ENCODE data around the gene CACNA1E. TPM values are rescaled to one million over a fixed set of nuclear protein-coding genes. Genes with fewer than 3 reads are reported as not detected.

CACNA1E gene
- total and polyA plus RNA-seq, 2 of the 13 experiments (the other 11 are each of a cell fraction or from before 2014, with no cell fraction given): not detected

GRCh38 chr1:181803421-181803820, 320.1 kb downstream of the CACNA1E start:
- no peaks in the 10 kb centered on the region for H4K20me1 ChIP-seq (ENCODE audit: insufficient read depth, low read length)
- peaks cover 0 to 4% of the 10 kb centered on the region in 2 experiments; a peak in 2 of 5 replicates for H3K27me3 ChIP-seq (ENCODE audit: control insufficient read depth in 1 of 2, insufficient read depth in 2 of 2, low read length in 2 of 2)
- in situ Hi-C loops (cut with HindIII; ENCODE audit: extremely low pct_ligation_motif_present, low pct_unique_long_range_greater_than_20kb) (no loop called here), intact Hi-C loops (cut with micrococcal nuclease; ENCODE audit: unreplicated experiment) (no loop called here)
- FAIRE-seq (no peak), ATAC-seq (no peak), DNase-seq (ENCODE audit: low spot score) (no peak)
- no peak for TF ChIP-seq ZNF431 (CRISPR knock-in tag; IDR thresholded peaks at IDR 0.05; ENCODE audit: borderline replicate concordance, low read depth)
- TF ChIP-seq TBL1XR1 (IDR thresholded peaks at IDR 0.05; ENCODE audit: borderline replicate concordance, low read length, partially characterized antibody): no peak
- TF ChIP-seq PPARG (CRISPR knock-in tag; conservative IDR thresholded peaks at IDR 0.05): no peak
- no peak for TF ChIP-seq HDAC6 (IDR thresholded peaks at IDR 0.05; ENCODE audit: low read depth, low read length)
- TF ChIP-seq FLYWCH1 (CRISPR knock-in tag; IDR thresholded peaks at IDR 0.05): no peak
- TF ChIP-seq ZNF577 (CRISPR knock-in tag; IDR thresholded peaks at IDR 0.05; ENCODE audit: borderline replicate concordance, low read depth): no peak
- no peak overlapping the region for H2AFZ ChIP-seq (ENCODE audit: low read length)
- H3K36me3 ChIP-seq (replicated peaks in 1 of 2; ENCODE audit: control insufficient read depth in 1 of 2, insufficient read depth in 2 of 2, low read length in 2 of 2): no peaks in the 10 kb centered on the region
- H3K4me2 ChIP-seq (ENCODE audit: low read depth, low read length): no peak overlapping the region
- no peaks in the 10 kb centered on the region for H3K9me3 ChIP-seq (ENCODE audit: low read length)
- no TSS peak for BruUV-seq (replicated peaks)
- H3K79me2 ChIP-seq (ENCODE audit: insufficient read depth, low read length): no peaks in the 10 kb centered on the region
- ChIA-PET POLR2A (no interaction called here), CTCF (ENCODE audit: low intra/inter-chr PET ratio, low total read pairs) (no interaction called here)
- H3K4me1 ChIP-seq (ENCODE audit: insufficient read depth, low read length): no peaks in the 10 kb centered on the region
- 3% methylated on average over 3 of the region's 3 CpGs for WGBS (ENCODE audit: low lambda C conversion rate)
- no peak overlapping the region for H3K27ac ChIP-seq (ENCODE audit: extremely low read length, insufficient read depth, low read length)
- H3K4me3 ChIP-seq (replicated peaks in 1 of 3; ENCODE audit: insufficient read depth in 1 of 3, low read depth in 2 of 3, low read length in 3 of 3): no peak overlapping the region
- no peak overlapping the region for H3K9ac ChIP-seq (ENCODE audit: insufficient read depth, low read depth, low read length)

DNA sequence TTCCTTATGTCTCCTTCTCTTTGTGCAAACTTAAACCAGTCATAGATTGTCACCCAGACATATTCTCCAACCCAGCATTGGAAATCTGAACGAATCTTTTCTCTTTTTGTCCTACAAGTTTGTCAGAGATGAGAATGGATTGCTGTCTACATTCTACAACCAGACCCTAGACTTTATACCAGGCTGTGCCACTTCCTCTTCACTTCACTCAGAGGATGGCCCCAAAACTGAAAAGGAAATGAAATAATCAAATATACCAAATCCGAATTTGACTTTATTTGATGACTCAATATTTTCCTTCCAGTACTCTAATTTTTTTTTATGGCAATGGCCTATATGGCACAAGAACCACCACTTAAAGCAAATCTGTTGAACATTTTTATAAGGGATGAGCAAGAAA, 321.7 kb downstream of the CACNA1E start:
- Histone ChIP-seq H3K27ac (ENCODE audit: extremely low read length, insufficient read depth, low read length) (no peak overlapping the region), H4K20me1 (ENCODE audit: insufficient read depth, low read length) (no peaks in the 10 kb centered on the region), H3K27me3 (ENCODE audit: control insufficient read depth in 1 of 2, insufficient read depth in 2 of 2, low read length in 2 of 2) (no peaks in the 10 kb centered on the region; a peak in 2 of 5 replicates), H3K79me2 (ENCODE audit: insufficient read depth, low read length) (no peaks in the 10 kb centered on the region), H3K4me3 (replicated peaks in 1 of 3; ENCODE audit: insufficient read depth in 1 of 3, low read depth in 2 of 3, low read length in 3 of 3) (no peak overlapping the region), H3K9ac (ENCODE audit: insufficient read depth, low read depth, low read length) (no peak overlapping the region), H3K36me3 (replicated peaks in 1 of 2; ENCODE audit: control insufficient read depth in 1 of 2, insufficient read depth in 2 of 2, low read length in 2 of 2) (no peaks in the 10 kb centered on the region), H3K4me1 (ENCODE audit: insufficient read depth, low read length) (no peaks in the 10 kb centered on the region), H3K9me3 (ENCODE audit: low read length) (no peaks in the 10 kb centered on the region), H2AFZ (ENCODE audit: low read length) (no peak overlapping the region), H3K4me2 (ENCODE audit: low read depth, low read length) (no peak overlapping the region)
- intact Hi-C loops (cut with micrococcal nuclease; ENCODE audit: unreplicated experiment): no loop called here
- POLR2A ChIA-PET: no interaction called here
- no peak for DNase-seq (ENCODE audit: low spot score)
- in situ Hi-C loops (cut with HindIII; ENCODE audit: extremely low pct_ligation_motif_present, low pct_unique_long_range_greater_than_20kb): no loop called here
- TF ChIP-seq NRL (CRISPR knock-in tag; IDR thresholded peaks at IDR 0.05; ENCODE audit: borderline replicate concordance) (no peak), RNF2 (conservative IDR thresholded peaks at IDR 0.05; ENCODE audit: low read depth) (no peak)
- no TSS peak for BruUV-seq (replicated peaks)
- CTCF ChIA-PET (ENCODE audit: low intra/inter-chr PET ratio, low total read pairs): no interaction called here
- FAIRE-seq: no peak
- WGBS (ENCODE audit: low lambda C conversion rate): 2% methylated on average over 2 of the region's 2 CpGs
- no peak for ATAC-seq

Data from HepG2 (cell line).